GM19395 (cell line): Measurements from ENCODE around the gene CSNK1A1.
"Not testable (repeated sequence)": the region's sequence is repeated elsewhere in the genome, so short reads cannot be mapped to it uniquely, and the experiment has no call there.

Source experiments
- ATAC-seq: cut with Tn5 transposase; IDR thresholded peaks from one replicate; pipeline ENCODE4 v1.9.1; 2021; ENCODE audit warnings: mild to moderate bottlenecking, moderate library complexity; ENCODE audit not compliant: unreplicated experiment

CSNK1A1 gene

GRCh38 chr5:149457393-149457763 lies 93.9 kb downstream of the CSNK1A1 start:
- no peak for ATAC-seq

- ATAC-seq = no peak
Observed at GRCh38 chr5:149456597-149457392, 94.4 kb downstream of the CSNK1A1 start.

- no peak for ATAC-seq
Observed at GRCh38 chr5:149455889-149456409, 95.3 kb downstream of the CSNK1A1 start.

GRCh38 chr5:149453618-149454415 lies 97.4 kb downstream of the CSNK1A1 start:
- no peak for ATAC-seq

- ATAC-seq = no peak
Observed at GRCh38 chr5:149452665-149453617, 98.3 kb downstream of the CSNK1A1 start.

GRCh38 chr5:149452007-149452664 lies 99.1 kb downstream of the CSNK1A1 start:
- no peak for ATAC-seq

GRCh38 chr5:149450199-149450598 lies 101.0 kb downstream of the CSNK1A1 start:
- no peak for ATAC-seq

- ATAC-seq = no peak
Observed at GRCh38 chr5:149448831-149449714, 102.2 kb downstream of the CSNK1A1 start.

- ATAC-seq = no peak
Observed at GRCh38 chr5:149448431-149448830, 102.8 kb downstream of the CSNK1A1 start.

GRCh38 chr5:149447373-149448367 lies 103.6 kb downstream of the CSNK1A1 start:
- ATAC-seq = no peak

GRCh38 chr5:149446794-149447193 lies 104.4 kb downstream of the CSNK1A1 start:
- ATAC-seq = not testable (repeated sequence)

- no peak for ATAC-seq
Observed at GRCh38 chr5:149445739-149446369, 105.4 kb downstream of the CSNK1A1 start.

- no peak for ATAC-seq
Observed at GRCh38 chr5:149445343-149445738, 105.9 kb downstream of the CSNK1A1 start.

- ATAC-seq = not testable (repeated sequence)
Observed at GRCh38 chr5:149444430-149444829, 106.8 kb downstream of the CSNK1A1 start.

GRCh38 chr5:149443210-149443609 lies 108.0 kb downstream of the CSNK1A1 start:
- ATAC-seq = no peak

GRCh38 chr5:149442563-149443182 lies 108.6 kb downstream of the CSNK1A1 start:
- ATAC-seq = peak; percentile 80
